ENCODE measurements around the gene SCGB2A2.

SCGB2A2 gene

GRCh38 chr11:62269654-62270278, at the start of gene SCGB2A2:
Gene SCGB2A2 (plus strand): TSS chr11:62270158. CDS start chr11:62270217, 59 bp downstream.
- DNase-seq (ENCODE audit: low read depth in 1 of 2, low spot score in 1 of 2) = no peak

GRCh38 chr11:62221498-62221897, 48.5 kb upstream of the SCGB2A2 start:
- no peak for DNase-seq (ENCODE audit: low read depth in 1 of 2, low spot score in 1 of 2)

- DNase-seq (ENCODE audit: low read depth in 1 of 2, low spot score in 1 of 2) = no peak
Observed at GRCh38 chr11:62223095-62223494, 46.9 kb upstream of the SCGB2A2 start.

GRCh38 chr11:62233730-62234129, 36.2 kb upstream of the SCGB2A2 start:
- no peak for DNase-seq (ENCODE audit: low read depth in 1 of 2, low spot score in 1 of 2)

- no peak for DNase-seq (ENCODE audit: low read depth in 1 of 2, low spot score in 1 of 2)
Observed at GRCh38 chr11:62236187-62236586, 33.8 kb upstream of the SCGB2A2 start.

- no peak for DNase-seq (ENCODE audit: low read depth in 1 of 2, low spot score in 1 of 2)
Observed at GRCh38 chr11:62237499-62237898, 32.5 kb upstream of the SCGB2A2 start.

GRCh38 chr11:62238151-62238550, 31.8 kb upstream of the SCGB2A2 start:
- DNase-seq (ENCODE audit: low read depth in 1 of 2, low spot score in 1 of 2) = no peak

- no peak for DNase-seq (ENCODE audit: low read depth in 1 of 2, low spot score in 1 of 2)
Observed at GRCh38 chr11:62241095-62241494, 28.9 kb upstream of the SCGB2A2 start.

- no peak for DNase-seq (ENCODE audit: low read depth in 1 of 2, low spot score in 1 of 2)
Observed at GRCh38 chr11:62242021-62242420, 27.9 kb upstream of the SCGB2A2 start, which contains the start of gene SCGB1D2. Gene SCGB1D2 (plus strand): TSS chr11:62242239. CDS start chr11:62242308, 69 bp downstream.

- DNase-seq (ENCODE audit: low read depth in 1 of 2, low spot score in 1 of 2) = no peak
Observed at GRCh38 chr11:62245271-62245753, 24.6 kb upstream of the SCGB2A2 start.

GRCh38 chr11:62251698-62252097, 18.3 kb upstream of the SCGB2A2 start:
- no peak for DNase-seq (ENCODE audit: low read depth in 1 of 2, low spot score in 1 of 2)

GRCh38 chr11:62253999-62254542, 15.9 kb upstream of the SCGB2A2 start:
- no peak for DNase-seq (ENCODE audit: low read depth in 1 of 2, low spot score in 1 of 2)

GRCh38 chr11:62256281-62256680, 13.7 kb upstream of the SCGB2A2 start:
- DNase-seq (ENCODE audit: low read depth in 1 of 2, low spot score in 1 of 2) = no peak

- no peak for DNase-seq (ENCODE audit: low read depth in 1 of 2, low spot score in 1 of 2)
Observed at GRCh38 chr11:62260261-62260953, 9.6 kb upstream of the SCGB2A2 start.

- no peak for DNase-seq (ENCODE audit: low read depth in 1 of 2, low spot score in 1 of 2)
Observed at GRCh38 chr11:62264004-62264403, 6.0 kb upstream of the SCGB2A2 start.

- DNase-seq (ENCODE audit: low read depth in 1 of 2, low spot score in 1 of 2) = no peak
Observed at GRCh38 chr11:62266558-62266957, 3.4 kb upstream of the SCGB2A2 start.

- DNase-seq (ENCODE audit: low read depth in 1 of 2, low spot score in 1 of 2) = no peak
Observed at GRCh38 chr11:62267050-62267449, 2.9 kb upstream of the SCGB2A2 start.

GRCh38 chr11:62267576-62267975, 2.4 kb upstream of the SCGB2A2 start:
- DNase-seq (ENCODE audit: low read depth in 1 of 2, low spot score in 1 of 2) = no peak

GRCh38 chr11:62273284-62273683, 3.3 kb downstream of the SCGB2A2 start:
- DNase-seq (ENCODE audit: low read depth in 1 of 2, low spot score in 1 of 2) = no peak

GRCh38 chr11:62273789-62274275, 3.9 kb downstream of the SCGB2A2 start:
- DNase-seq (ENCODE audit: low read depth in 1 of 2, low spot score in 1 of 2) = no peak

GRCh38 chr11:62280452-62280851, 10.5 kb downstream of the SCGB2A2 start:
- no peak for DNase-seq (ENCODE audit: low read depth in 1 of 2, low spot score in 1 of 2)

- no peak for DNase-seq (ENCODE audit: low read depth in 1 of 2, low spot score in 1 of 2)
Observed at GRCh38 chr11:62295504-62295903, 25.5 kb downstream of the SCGB2A2 start.
